Activated T-cell treated with anti-CD3 and anti-CD28 coated beads, Interleukin-2, amount 50 U/mL, for 4 hours (primary cell): ENCODE data around the gene POLR3C. TPM values are rescaled to one million over a fixed set of nuclear protein-coding genes. Genes with fewer than 3 reads are reported as not detected.
"Not testable (repeated sequence)": the region's sequence is repeated elsewhere in the genome, so short reads cannot be mapped to it uniquely, and the experiment has no call there.

Source experiments
- ATAC-seq, 2 donors: fragments of 200-7000 bp; cut with Tn5 transposase; one replicate each; pipeline ENCODE4 v1.10.0; 2021
- DNase-seq: peaks from one replicate; pipeline ENCODE4 v3.0.0-alpha.2; 2020
- H3K27me3 Mint-ChIP-seq: one replicate; pipeline ENCODE4 v1.8.0; 2021; ENCODE audit warnings: low read depth, mixed read lengths
- H3K36me3 Mint-ChIP-seq: one replicate; pipeline ENCODE4 v1.8.0; 2022; ENCODE audit warnings: mixed read lengths; ENCODE audit not compliant: insufficient read depth
- H3K4me1 Mint-ChIP-seq: one replicate; pipeline ENCODE4 v1.8.0; 2021; ENCODE audit warnings: low read depth, mixed read lengths
- H3K4me3 Mint-ChIP-seq: one replicate; pipeline ENCODE4 v1.8.0; 2021; ENCODE audit warnings: mild to moderate bottlenecking, moderate library complexity, mixed read lengths
- H3K9me3 Mint-ChIP-seq: one replicate; pipeline ENCODE4 v1.8.0; 2021; ENCODE audit warnings: mixed read lengths
- total RNA-seq, 3 donors: library from RNA; stranded (reverse); gene quantifications; one replicate each; pipeline ENCODE4 v1.2.1, GENCODE V29; 2021

POLR3C gene
- total RNA-seq, 3 donors from 2014 or later, result 55.6 to 64.5 (median 55.8) TPM

DNA sequence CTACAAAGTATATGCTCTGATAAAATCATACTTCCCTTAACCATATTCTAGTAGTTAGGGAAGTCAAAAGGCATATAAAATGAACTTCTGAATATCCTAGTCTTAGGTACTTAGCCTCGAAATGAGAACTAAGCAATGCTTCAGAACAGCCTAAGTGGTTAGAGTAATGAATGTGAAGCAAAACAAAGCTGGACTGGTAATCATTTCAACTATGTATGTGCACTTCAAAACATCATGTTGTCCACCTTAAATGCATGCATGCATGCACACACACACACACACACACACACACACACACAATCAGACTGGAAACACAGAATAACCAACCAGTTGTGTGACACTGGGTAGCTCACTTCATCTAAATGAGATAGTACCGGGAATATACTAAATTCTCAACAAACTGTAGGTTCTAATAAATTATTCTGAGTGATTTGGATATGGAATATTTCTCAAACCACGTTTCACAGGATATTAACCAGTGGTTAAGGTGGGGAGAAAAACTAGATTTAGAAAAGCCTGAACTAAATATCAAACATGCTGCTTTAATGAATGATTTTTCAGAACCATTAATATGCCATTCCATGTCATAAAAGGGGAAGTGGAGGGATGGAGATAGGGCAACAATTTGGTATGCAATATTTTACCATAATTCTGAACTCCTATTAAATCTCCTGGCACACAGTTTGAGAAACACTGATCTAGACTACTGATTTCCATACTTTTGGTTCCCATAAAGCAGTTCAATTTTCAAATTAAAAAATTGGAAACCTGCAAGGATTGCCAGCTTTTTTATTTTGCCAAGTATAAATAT is 19.6 kb upstream of the POLR3C start:
- peaks cover 40% of the 10 kb centered on the region for H3K4me1 Mint-ChIP-seq
- no peaks in the 10 kb centered on the region for H3K9me3 Mint-ChIP-seq
- ATAC-seq, result no peak
- no peaks in the 10 kb centered on the region for H3K27me3 Mint-ChIP-seq
- peaks cover 10% of the 10 kb centered on the region for H3K36me3 Mint-ChIP-seq
- no peak overlapping the region for H3K4me3 Mint-ChIP-seq
- DNase-seq, result no peak

DNA sequence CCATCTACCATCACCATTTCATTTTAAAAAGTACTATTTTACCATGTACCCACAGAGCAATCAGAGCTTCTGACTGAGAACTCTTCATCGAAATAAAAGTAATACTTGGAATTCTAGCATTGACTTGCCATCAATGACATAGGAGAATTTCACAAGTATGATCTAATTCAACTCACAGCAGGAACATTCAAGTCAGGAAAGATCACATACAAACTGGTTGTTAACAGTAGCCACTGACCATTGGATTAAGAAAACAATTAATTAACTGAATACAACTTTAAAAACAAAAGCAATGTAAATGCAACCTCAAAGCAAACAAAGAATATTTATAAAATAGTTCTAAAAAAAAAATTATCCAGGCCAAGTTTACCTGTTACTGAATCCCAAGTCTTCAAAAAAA is 18.9 kb upstream of the POLR3C start:
- H3K4me3 Mint-ChIP-seq, result no peak overlapping the region
- DNase-seq (no peak), ATAC-seq (no peak)
- H3K27me3 Mint-ChIP-seq, result no peaks in the 10 kb centered on the region
- peaks cover 5% of the 10 kb centered on the region for H3K36me3 Mint-ChIP-seq
- peaks cover 38% of the 10 kb centered on the region for H3K4me1 Mint-ChIP-seq
- no peaks in the 10 kb centered on the region for H3K9me3 Mint-ChIP-seq

DNA sequence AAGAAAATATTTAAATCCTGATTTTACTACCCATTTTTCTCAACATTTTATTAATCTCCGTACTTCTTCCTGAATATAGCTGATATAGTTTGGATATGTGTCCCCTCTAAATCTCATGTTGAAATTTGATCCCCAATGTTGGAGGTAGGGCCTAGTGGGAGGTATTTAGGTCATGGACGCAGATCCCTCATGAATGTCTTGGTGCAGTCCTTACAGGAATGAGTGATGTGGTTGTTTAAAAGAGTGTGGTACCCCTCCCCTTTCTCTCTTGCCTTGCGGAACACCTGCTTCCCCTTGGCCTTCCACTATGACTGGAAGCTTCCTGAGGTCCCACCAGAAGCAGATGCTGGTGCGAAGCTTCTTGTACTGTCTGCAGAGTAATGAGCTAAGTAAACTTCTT is 17.6 kb upstream of the POLR3C start:
- DNase-seq (no peak), ATAC-seq (no peak)
- Mint-ChIP-seq H3K4me1 (peaks cover 35% of the 10 kb centered on the region), H3K4me3 (no peak overlapping the region), H3K9me3 (no peaks in the 10 kb centered on the region), H3K27me3 (no peaks in the 10 kb centered on the region), H3K36me3 (peaks cover 3% of the 10 kb centered on the region)

DNA sequence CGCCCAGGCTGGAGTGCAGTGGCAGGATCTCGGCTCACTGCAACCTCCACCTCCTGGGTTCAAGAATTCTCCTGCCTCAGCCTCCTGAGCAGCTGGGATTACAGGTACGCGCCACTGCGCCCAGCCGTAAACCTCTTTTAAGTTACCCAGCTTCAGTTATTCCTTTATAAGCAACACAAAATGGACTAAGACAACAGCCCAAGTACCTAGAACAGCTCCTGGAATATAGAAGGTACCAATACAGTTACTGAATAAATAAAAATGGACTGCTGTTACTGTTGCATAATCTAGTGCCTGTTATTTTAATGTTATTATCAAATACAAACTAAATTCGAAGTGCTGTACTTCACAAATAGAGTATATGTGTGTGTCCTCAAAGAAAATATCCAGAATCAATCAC is 17.2 kb upstream of the POLR3C start:
- DNase-seq, result no peak
- no peaks in the 10 kb centered on the region for H3K9me3 Mint-ChIP-seq
- peaks cover 35% of the 10 kb centered on the region for H3K4me1 Mint-ChIP-seq
- H3K27me3 Mint-ChIP-seq, result no peaks in the 10 kb centered on the region
- no peak for ATAC-seq
- H3K36me3 Mint-ChIP-seq, result peaks cover 3% of the 10 kb centered on the region
- no peak overlapping the region for H3K4me3 Mint-ChIP-seq

DNA sequence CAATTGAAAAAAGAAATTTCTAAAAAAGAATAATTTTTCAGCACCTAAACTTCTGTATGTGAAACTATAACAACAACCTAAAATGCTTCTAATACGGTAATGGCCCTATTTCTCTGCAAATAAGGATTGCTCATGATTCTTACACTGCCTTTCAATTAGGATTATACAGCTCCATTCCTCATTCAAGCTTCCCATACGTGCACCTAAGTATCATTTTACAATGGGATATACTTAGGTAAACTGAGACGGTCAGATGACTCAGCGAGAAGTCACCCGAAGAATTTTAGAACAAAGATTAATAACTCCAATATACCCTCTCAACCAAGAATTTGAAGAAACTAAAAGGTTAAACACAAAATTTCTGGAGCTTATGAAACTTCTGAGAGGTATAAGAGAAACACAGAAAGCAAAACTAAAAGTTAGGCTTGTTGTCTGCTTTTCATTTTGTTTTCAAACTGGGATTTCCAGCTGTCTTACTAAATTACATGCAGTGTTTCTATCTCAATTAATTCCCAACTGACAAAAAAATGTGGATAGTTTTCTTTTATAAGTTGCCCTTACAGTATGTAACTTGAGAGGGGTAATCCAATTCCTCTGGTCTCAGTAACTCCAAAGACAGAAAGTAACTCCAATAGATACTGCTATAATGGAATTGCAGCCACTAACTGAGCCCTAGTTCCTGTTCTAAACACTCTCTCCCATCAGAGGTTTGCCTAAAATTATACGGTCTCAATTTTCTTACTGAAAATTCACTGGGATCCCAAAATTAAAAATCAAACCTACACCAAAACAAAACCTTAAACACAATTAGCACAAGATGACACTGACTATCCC is 10.8 kb upstream of the POLR3C start:
- H3K36me3 Mint-ChIP-seq, H3K9me3 Mint-ChIP-seq, H3K4me3 Mint-ChIP-seq, DNase-seq, H3K27me3 Mint-ChIP-seq, H3K4me1 Mint-ChIP-seq: not testable (repeated sequence)
- peak; percentile 27 to 55 for ATAC-seq

DNA sequence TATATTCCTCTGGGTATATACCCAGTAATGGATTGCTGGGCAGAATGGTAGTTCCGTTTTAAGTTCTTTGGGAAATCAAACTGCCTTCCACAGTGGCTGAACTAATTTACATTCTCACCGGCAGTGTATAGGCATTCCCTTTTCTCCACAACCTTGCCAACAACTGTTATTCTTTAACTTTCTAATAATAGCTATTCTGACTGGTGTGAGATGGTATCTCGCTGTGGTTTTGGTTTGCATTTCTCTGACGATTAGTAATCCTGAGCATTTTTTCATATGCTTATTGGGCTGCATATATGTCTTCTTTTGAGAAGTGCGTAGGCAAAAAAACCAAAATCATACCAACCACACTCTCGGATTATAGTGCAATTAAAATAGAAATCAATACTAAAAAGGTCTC is 5.9 kb upstream of the POLR3C start:
- H3K27me3 Mint-ChIP-seq, H3K9me3 Mint-ChIP-seq, H3K36me3 Mint-ChIP-seq, H3K4me3 Mint-ChIP-seq, DNase-seq: not testable (repeated sequence)
- peak; percentile 72 to 74 for ATAC-seq
- H3K4me1 Mint-ChIP-seq, result peaks cover 10% of the 10 kb centered on the region

DNA sequence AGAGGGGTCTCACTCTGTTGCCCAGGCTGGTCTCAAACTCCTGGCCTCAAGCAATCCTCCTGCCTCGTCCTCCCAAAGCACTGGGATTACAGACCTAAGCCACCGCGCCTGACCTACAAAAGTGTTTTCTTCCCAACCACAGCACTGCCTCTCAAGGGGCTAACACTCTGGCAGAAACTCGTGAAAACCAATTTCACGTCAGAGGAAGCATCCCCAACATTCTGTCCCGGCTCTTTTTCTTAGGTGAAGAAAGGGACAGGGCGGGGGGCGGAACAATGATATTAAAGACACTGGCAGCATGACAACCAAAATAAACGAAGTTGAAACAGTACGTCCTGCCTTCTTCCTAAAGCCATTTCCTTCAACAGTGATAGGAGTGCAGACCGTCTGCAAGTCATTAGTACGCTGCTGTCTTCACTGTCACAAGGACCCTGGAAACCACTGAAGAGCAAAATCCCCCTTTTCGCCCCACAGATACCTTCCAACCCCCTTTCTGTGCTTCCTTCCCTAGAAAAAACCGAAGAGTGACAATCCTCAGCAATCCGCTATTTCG is 1.1 kb upstream of the POLR3C start:
- Mint-ChIP-seq H3K4me1 (peaks cover 31% of the 10 kb centered on the region), H3K4me3 (peak overlapping the region; percentile 24), H3K36me3 (peaks cover 18% of the 10 kb centered on the region)
- not testable (repeated sequence) for ATAC-seq, H3K9me3 Mint-ChIP-seq, H3K27me3 Mint-ChIP-seq, DNase-seq

DNA sequence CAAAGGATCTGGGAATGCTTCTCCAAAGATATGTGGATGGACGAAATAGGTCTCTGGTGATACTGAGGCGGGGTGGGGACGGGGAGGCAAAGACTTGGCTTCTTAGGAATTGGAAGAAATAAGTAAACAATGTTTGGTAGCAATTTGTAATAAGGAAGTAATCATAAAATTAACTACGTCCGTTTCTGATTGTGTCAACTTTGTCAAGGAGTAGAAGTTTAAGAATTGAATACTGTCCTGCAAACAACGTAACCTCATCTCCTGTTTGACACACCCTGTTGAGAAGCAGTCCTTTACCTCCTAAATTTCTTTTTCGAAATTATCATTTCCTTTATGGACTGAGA is 471 bp downstream of the POLR3C start:
- H3K4me1 Mint-ChIP-seq, result peaks cover 45% of the 10 kb centered on the region
- ATAC-seq (no peak), DNase-seq (no peak)
- H3K9me3 Mint-ChIP-seq, result no peaks in the 10 kb centered on the region
- peaks cover 33% of the 10 kb centered on the region for H3K36me3 Mint-ChIP-seq
- peak overlapping the region; percentile 98 for H3K4me3 Mint-ChIP-seq
- no peaks in the 10 kb centered on the region for H3K27me3 Mint-ChIP-seq

DNA sequence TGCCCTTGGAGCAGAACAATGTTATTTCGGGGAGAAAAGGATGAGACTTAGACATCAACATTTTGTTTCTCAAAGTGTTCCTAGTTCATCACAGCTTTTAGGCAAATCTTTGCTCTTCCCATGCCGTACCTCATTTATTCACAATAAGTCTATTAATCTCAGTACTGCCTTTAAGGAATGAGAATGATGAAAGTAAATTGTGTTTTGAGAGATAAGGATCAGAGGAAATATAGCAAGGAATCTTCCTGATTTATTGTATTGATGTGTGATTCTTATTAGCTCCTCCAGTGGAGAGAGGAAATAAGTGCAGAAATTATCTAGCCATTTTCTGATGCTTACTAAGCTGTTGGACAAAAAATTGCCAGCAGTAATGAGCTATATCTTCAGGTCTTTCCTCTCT is 2.0 kb downstream of the POLR3C start:
- Mint-ChIP-seq H3K27me3 (no peaks in the 10 kb centered on the region), H3K36me3 (peaks cover 44% of the 10 kb centered on the region), H3K4me3 (peak overlapping the region; percentile 98), H3K9me3 (no peaks in the 10 kb centered on the region), H3K4me1 (peaks cover 47% of the 10 kb centered on the region)
- no peak for ATAC-seq
- DNase-seq, result no peak

DNA sequence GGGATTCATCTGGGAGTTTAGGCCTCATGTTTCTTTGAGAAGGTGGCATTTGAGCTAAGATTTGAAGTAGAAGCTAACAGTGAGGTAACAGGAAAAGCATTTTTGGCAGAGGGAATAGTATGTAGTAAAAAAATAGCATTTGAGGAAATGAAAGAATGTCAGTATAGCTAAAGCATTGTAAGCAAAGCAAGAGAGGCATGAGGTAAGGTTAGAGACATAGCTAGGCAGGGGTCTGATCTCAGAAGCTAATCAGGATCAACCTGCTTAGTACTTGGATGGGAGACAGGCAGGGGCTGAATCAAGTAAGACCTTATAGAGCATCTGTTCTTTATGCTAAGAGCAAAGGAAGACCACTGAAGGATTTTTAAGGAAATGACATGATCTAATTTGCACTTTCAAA is 4.0 kb downstream of the POLR3C start:
- DNase-seq, result no peak
- Mint-ChIP-seq H3K27me3 (no peaks in the 10 kb centered on the region), H3K36me3 (peaks cover 55% of the 10 kb centered on the region), H3K4me3 (peak overlapping the region; percentile 22), H3K9me3 (no peaks in the 10 kb centered on the region), H3K4me1 (peaks cover 41% of the 10 kb centered on the region)
- ATAC-seq, result peak; percentile 4 to 5

DNA sequence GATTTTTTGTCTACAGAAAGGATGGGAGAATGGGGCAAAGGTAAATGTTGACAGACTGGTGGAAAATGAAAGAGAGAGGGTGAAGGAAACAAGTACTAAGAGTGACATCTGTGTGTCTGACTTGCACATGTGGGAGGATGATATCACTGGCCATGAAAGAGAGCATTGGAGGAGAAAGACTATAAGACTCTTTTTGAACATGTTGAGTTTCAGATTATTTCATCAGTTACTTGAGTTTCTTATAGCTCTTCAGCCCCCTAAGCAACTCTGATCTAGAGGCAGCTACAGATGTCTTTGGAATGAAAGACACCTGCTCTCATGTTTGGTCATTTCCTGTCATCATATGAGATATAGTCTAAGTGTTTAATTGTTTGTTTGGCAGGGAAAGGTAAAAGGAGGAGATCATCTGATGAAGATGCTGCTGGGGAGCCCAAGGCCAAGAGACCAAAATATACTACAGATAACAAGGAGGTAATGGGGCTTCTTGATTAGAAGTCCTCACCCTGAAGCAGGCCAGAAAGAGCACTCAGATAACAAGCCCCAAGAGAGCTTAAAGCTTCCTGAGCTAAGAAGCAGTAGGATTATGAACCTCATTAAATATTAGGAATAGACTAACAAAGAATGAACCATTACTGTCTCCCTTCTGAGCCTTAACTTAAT is 4.5 kb downstream of the POLR3C start:
- Mint-ChIP-seq H3K27me3 (no peaks in the 10 kb centered on the region), H3K4me3 (peak overlapping the region; percentile 22), H3K9me3 (no peaks in the 10 kb centered on the region), H3K4me1 (peaks cover 41% of the 10 kb centered on the region), H3K36me3 (peaks cover 60% of the 10 kb centered on the region)
- ATAC-seq (peak; percentile 72 to 75), DNase-seq (no peak)

DNA sequence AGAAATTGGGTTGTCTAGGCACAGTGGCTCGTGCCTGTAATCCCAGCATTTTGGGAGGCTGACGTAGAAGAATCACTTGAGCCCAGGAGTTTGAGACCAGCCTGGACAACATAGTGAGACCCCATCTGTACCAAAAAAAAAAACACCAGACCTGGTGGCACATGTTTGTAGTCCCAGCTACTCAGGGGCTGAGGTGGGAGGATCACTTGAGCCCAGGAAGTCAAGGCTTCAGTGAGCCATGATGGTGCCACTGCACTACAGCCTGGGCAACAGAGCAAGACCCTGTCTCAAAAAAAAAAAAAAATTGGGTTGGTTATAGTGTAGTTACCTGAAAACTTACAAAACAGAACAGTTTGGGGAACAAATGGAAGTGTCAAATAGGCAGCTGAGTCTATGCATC is 6.8 kb downstream of the POLR3C start:
- not testable (repeated sequence) for H3K27me3 Mint-ChIP-seq, H3K4me3 Mint-ChIP-seq, DNase-seq, H3K9me3 Mint-ChIP-seq, ATAC-seq
- Mint-ChIP-seq H3K4me1 (peaks cover 32% of the 10 kb centered on the region), H3K36me3 (peaks cover 59% of the 10 kb centered on the region)

DNA sequence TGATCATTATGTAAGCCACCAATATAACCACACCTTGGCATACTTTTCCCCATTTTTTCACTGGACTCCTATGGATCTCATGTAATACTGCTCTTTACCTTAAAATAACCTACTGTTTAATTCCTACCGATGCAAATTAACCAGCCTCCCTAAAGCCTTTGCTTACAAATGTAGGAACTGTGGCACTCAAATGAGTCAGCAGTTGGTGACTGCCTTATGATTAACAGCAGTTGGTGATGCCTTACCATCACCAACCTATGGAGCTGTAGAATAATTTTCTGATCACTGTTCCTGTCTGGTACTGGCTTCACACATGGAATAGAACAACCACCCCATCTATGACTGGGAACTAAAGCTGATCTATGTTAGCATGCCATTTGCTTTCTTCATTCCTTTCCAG is 13.7 kb downstream of the POLR3C start:
- Mint-ChIP-seq H3K36me3 (peaks cover 37% of the 10 kb centered on the region), H3K27me3 (no peaks in the 10 kb centered on the region)
- ATAC-seq, result no peak

DNA sequence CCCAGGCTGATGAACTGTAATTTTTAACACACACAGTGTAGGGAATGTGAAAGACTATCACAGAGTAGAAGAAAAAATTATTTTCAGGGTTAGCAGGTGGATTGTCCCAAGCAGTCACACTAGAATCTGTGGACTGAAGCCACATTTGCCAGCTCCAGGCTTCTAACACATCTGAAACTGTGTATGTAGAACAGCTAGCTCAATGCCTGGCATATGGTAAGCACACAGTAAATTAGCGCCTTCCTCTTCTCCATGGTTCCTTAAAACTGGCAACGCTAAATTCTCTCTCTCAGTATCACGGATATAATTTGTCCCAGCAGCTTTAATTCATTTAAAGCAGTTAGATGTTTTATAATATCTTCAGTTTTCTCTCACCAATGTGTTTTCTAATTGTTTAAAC is 19.0 kb downstream of the POLR3C start:
- no peak for ATAC-seq
- H3K4me1 Mint-ChIP-seq, result peaks cover 6% of the 10 kb centered on the region
- H3K4me3 Mint-ChIP-seq, result no peak overlapping the region
- no peak for DNase-seq
- no peaks in the 10 kb centered on the region for H3K9me3 Mint-ChIP-seq
- no peaks in the 10 kb centered on the region for H3K27me3 Mint-ChIP-seq
- peaks cover 20% of the 10 kb centered on the region for H3K36me3 Mint-ChIP-seq

More for the DNA sequence above, 13.7 kb downstream of the POLR3C start:
- DNase-seq, result no peak
- Mint-ChIP-seq H3K4me3 (no peak overlapping the region), H3K4me1 (no peaks in the 10 kb centered on the region), H3K9me3 (no peaks in the 10 kb centered on the region)
